H1 (cell line): ENCODE results near the gene IRF9. TPM values are rescaled to one million over a fixed set of nuclear protein-coding genes. Genes with fewer than 3 reads are reported as not detected.

Experiments used
- E2F6 ChIP-seq: IDR thresholded peaks from 2 replicates; pipeline ENCODE4 v1.6.1; 2012; ENCODE audit warnings: inconsistent platforms
- JUND ChIP-seq: IDR thresholded peaks from 2 replicates; pipeline ENCODE4 v1.6.1; 2011; ENCODE audit warnings: mild to moderate bottlenecking, improper control_type of control experiment, low read length
- KDM4A ChIP-seq: IDR thresholded peaks from one replicate; pipeline ENCODE4 v1.7.1; 2012; ENCODE audit warnings: low read depth, mild to moderate bottlenecking, moderate library complexity, low read length, inconsistent platforms; ENCODE audit not compliant: severe bottlenecking
- TCF12 ChIP-seq: IDR thresholded peaks from 2 replicates; pipeline ENCODE4 v1.6.1; 2011; ENCODE audit warnings: low read depth, mild to moderate bottlenecking, low read length
- polyA plus RNA-seq, 7 experiments: library from polyadenylated mRNA; depleted of rRNA in 3 of 7; stranded (reverse) in 5 of 7; unstranded in 2 of 7; fragments of >200 nt in 5 of 7; fragments of 200-250 nt in 2 of 7; gene quantifications; 1 replicate in 5 of 7; 2 replicates in 1 of 7; 4 replicates in 1 of 7; pipeline versions ENCODE4 v1.2.1 to v1.2.3, GENCODE V29; 2011 to 2013; ENCODE audit warnings: missing spikeins in 2 of 7, mixed read lengths in 2 of 7
- total RNA-seq: library from RNA; stranded (reverse); fragmentation: NEBNext Ultra II Directional; extraction: Animal tissue kit (Norgen Biotek cat#: 25700); gene quantifications from 2 replicates; pipeline ENCODE4 v1.2.1, GENCODE V29; 2021

IRF9 gene
- total and polyA plus RNA-seq, 2 of the 8 experiments (the other 6 are each of a cell fraction or from before 2014, with no cell fraction given), result 11.4 to 13.2 TPM

- TF ChIP-seq JUND (no peak), TCF12 (no peak), E2F6 (no peak), KDM4A (no peak)
Measured at GRCh38 chr14:24119691-24120090, 41.4 kb upstream of the IRF9 start (continued).
